HG03520 (cell line): ENCODE measurements around the gene SFMBT2.

Experiments
- ATAC-seq: cut with Tn5 transposase; IDR thresholded peaks from one replicate; pipeline ENCODE4 v1.9.1; 2021; ENCODE audit warnings: mild to moderate bottlenecking, moderate library complexity; ENCODE audit not compliant: unreplicated experiment

The SFMBT2 gene

GRCh38 chr10:7426349-7426748 lies 15.5 kb upstream of the SFMBT2 start:
- ATAC-seq, result no peak

GRCh38 chr10:7425691-7426090 lies 14.9 kb upstream of the SFMBT2 start:
- no peak for ATAC-seq

GRCh38 chr10:7424919-7425318 lies 14.1 kb upstream of the SFMBT2 start:
- no peak for ATAC-seq

- no peak for ATAC-seq
These were observed 13.5 kb upstream of the SFMBT2 start for GRCh38 chr10:7424315-7424714.

GRCh38 chr10:7423521-7423920 lies 12.7 kb upstream of the SFMBT2 start:
- no peak for ATAC-seq

GRCh38 chr10:7421526-7421925 lies 10.7 kb upstream of the SFMBT2 start:
- no peak for ATAC-seq

GRCh38 chr10:7419998-7420397 lies 9.2 kb upstream of the SFMBT2 start:
- no peak for ATAC-seq

GRCh38 chr10:7417807-7418206 lies 7.0 kb upstream of the SFMBT2 start:
- ATAC-seq, result no peak

- ATAC-seq, result no peak
These were observed 6.3 kb upstream of the SFMBT2 start for GRCh38 chr10:7417103-7417623.

GRCh38 chr10:7414766-7415165 lies 3.9 kb upstream of the SFMBT2 start:
- no peak for ATAC-seq

- ATAC-seq, result no peak
These were observed 2.1 kb upstream of the SFMBT2 start for GRCh38 chr10:7412928-7413282.

GRCh38 chr10:7412237-7412927 lies 1.5 kb upstream of the SFMBT2 start:
- no peak for ATAC-seq

- ATAC-seq, result no peak
These were observed 866 bp upstream of the SFMBT2 start for GRCh38 chr10:7411671-7412128.

GRCh38 chr10:7410301-7410861 lies 453 bp downstream of the SFMBT2 start:
- ATAC-seq, result no peak

- no peak for ATAC-seq
These were observed 1.1 kb downstream of the SFMBT2 start for GRCh38 chr10:7409732-7410168.

GRCh38 chr10:7409045-7409731 lies 1.6 kb downstream of the SFMBT2 start:
- peak; percentile 32 for ATAC-seq

- ATAC-seq, result no peak
These were observed 2.4 kb downstream of the SFMBT2 start for GRCh38 chr10:7408291-7409044.

- ATAC-seq, result no peak
These were observed 3.2 kb downstream of the SFMBT2 start for GRCh38 chr10:7407368-7408290.

- no peak for ATAC-seq
These were observed 4.0 kb downstream of the SFMBT2 start for GRCh38 chr10:7406712-7407333.

- no peak for ATAC-seq
These were observed 5.2 kb downstream of the SFMBT2 start for GRCh38 chr10:7405637-7406036.
